SK-N-SH (cell line): ENCODE data around the gene VASH2. TPM values are rescaled to one million over a fixed set of nuclear protein-coding genes. Genes with fewer than 3 reads are reported as not detected.
"Not testable (repeated sequence)": the region's sequence is repeated elsewhere in the genome, so short reads cannot be mapped to it uniquely, and the experiment has no call there.

Experiments used
- CTCF ChIA-PET: fragments of 300-600, 350-600 bp; formaldehyde crosslinking; extraction: SDS; loops from one replicate; lab custom pipeline; 2021; lab: Yijun Ruan, JAX
- POLR2A ChIA-PET: fragments of 350-600 bp; sonication (Branson Sonifier 250); formaldehyde crosslinking; extraction: SDS; loops from one replicate; lab custom pipeline; 2020; ENCODE audit warnings: antibody characterized with exemption, inconsistent platforms; lab: Yijun Ruan, JAX
- DNase-seq: peaks from one replicate; pipeline ENCODE4 v3.0.0; 2012
- H2AFZ ChIP-seq: fragments of 200-600 bp; sonication (generic); 2 replicates; pipeline ENCODE4 v1.8.1; 2016; ENCODE audit warnings: antibody characterized with exemption, mild to moderate bottlenecking, low read depth
- H3F3A ChIP-seq: fragments of 200-600 bp; sonication (generic); replicated peaks from 2 replicates; pipeline ENCODE3; 2016; ENCODE audit warnings: antibody characterized with exemption, mild to moderate bottlenecking; ENCODE audit not compliant: insufficient read depth
- H3K27ac ChIP-seq, 2 experiments: fragments of 200-500 bp in 1 of 2; fragments of 200-600 bp in 1 of 2; sonication (Bioruptor generic) in 1 of 2; sonication (generic), shearing (Covaris generic) in 1 of 2; 2 replicates each; pipeline versions ENCODE4 v1.5.1 to v1.6.1; 2014 to 2016; ENCODE audit warnings: low read depth in 2 of 2, inconsistent platforms in 1 of 2, low read length in 1 of 2, mild to moderate bottlenecking in 1 of 2, mixed read lengths in 1 of 2
- H3K27me3 ChIP-seq: fragments of 200-600 bp; sonication (generic), shearing (Covaris generic); 2 replicates; pipeline ENCODE4 v1.6.1; 2016; ENCODE audit warnings: mixed run types; ENCODE audit not compliant: insufficient read depth
- H3K36me3 ChIP-seq, 2 experiments: fragments of 200-500 bp in 1 of 2; fragments of 200-600 bp in 1 of 2; sonication (Bioruptor generic) in 1 of 2; sonication (generic) in 1 of 2; replicated peaks in 1 of 2; 2 replicates each; pipeline versions ENCODE3 to v1.5.1; 2014 to 2016; ENCODE audit warnings: low read length in 1 of 2, mild to moderate bottlenecking in 1 of 2; ENCODE audit not compliant: insufficient read depth in 2 of 2, control insufficient read depth in 1 of 2
- H3K4me1 ChIP-seq, 2 experiments: fragments of 200-500 bp in 1 of 2; fragments of 200-600 bp in 1 of 2; sonication (Bioruptor generic) in 1 of 2; sonication (generic), shearing (Covaris generic) in 1 of 2; 2 replicates each; pipeline versions ENCODE4 v1.5.1 to v1.6.1; 2014 to 2016; ENCODE audit warnings: low read depth in 1 of 2, low read length in 1 of 2, mixed run types in 1 of 2; ENCODE audit not compliant: insufficient read depth in 2 of 2, control insufficient read depth in 1 of 2
- H3K4me2 ChIP-seq: fragments of 200-600 bp; sonication (generic), shearing (Covaris generic); 2 replicates; pipeline ENCODE4 v1.6.1; 2017; ENCODE audit warnings: mixed run types
- H3K4me3 ChIP-seq, 2 experiments: fragments of 200-500 bp in 1 of 2; fragments of 200-600 bp in 1 of 2; sonication (Bioruptor generic) in 1 of 2; sonication (generic), shearing (Covaris generic) in 1 of 2; 2 replicates each; pipeline versions ENCODE4 v1.5.1 to v1.8.1; 2014 to 2016; ENCODE audit warnings: low read depth in 2 of 2, inconsistent platforms in 1 of 2, low read length in 1 of 2, mild to moderate bottlenecking in 1 of 2, mixed read lengths in 1 of 2, moderate library complexity in 1 of 2
- H3K79me2 ChIP-seq: fragments of 200-600 bp; sonication (generic); 2 replicates; pipeline ENCODE4 v1.8.1; 2017; ENCODE audit warnings: mild to moderate bottlenecking; ENCODE audit not compliant: insufficient read depth
- H3K9ac ChIP-seq: fragments of 200-600 bp; sonication (generic); 2 replicates; pipeline ENCODE4 v1.6.1; 2017; ENCODE audit warnings: mixed run types
- H3K9me2 ChIP-seq: fragments of 200-600 bp; sonication (generic); 2 replicates; pipeline ENCODE4 v1.6.1; 2017; ENCODE audit warnings: mixed run types
- H3K9me3 ChIP-seq: fragments of 200-600 bp; sonication (generic); 2 replicates; pipeline ENCODE4 v1.6.1; 2017; ENCODE audit warnings: mixed run types, mild to moderate bottlenecking, moderate library complexity
- H4K20me1 ChIP-seq: fragments of 200-600 bp; sonication (generic); 2 replicates; pipeline ENCODE4 v1.6.1; 2017; ENCODE audit warnings: mild to moderate bottlenecking, mixed run types; ENCODE audit not compliant: insufficient read depth
- CTCF ChIP-seq: fragments of 200-600 bp; sonication (generic); IDR thresholded peaks from 2 replicates; pipeline ENCODE4 v1.6.1; 2017; ENCODE audit warnings: antibody characterized with exemption, mild to moderate bottlenecking, moderate library complexity
- ELF1 ChIP-seq: IDR thresholded peaks from 2 replicates; pipeline ENCODE4 v1.4.0; 2012
- JUND ChIP-seq: IDR thresholded peaks from 2 replicates; pipeline ENCODE4 v1.4.0; 2012
- MXI1 ChIP-seq: IDR thresholded peaks from 2 replicates; pipeline ENCODE4 v1.6.1; 2012; ENCODE audit warnings: mild to moderate bottlenecking, low read depth, low read length, improper control_type of control experiment
- NFIC ChIP-seq: IDR thresholded peaks from 2 replicates; pipeline ENCODE4 v1.4.0; 2012; ENCODE audit warnings: borderline replicate concordance
- NRF1 ChIP-seq: IDR thresholded peaks from 2 replicates; pipeline ENCODE4 v1.6.1; 2012; ENCODE audit warnings: low read depth, mild to moderate bottlenecking, low read length
- SIN3A ChIP-seq: IDR thresholded peaks from 2 replicates; pipeline ENCODE4 v1.6.1; 2012; ENCODE audit warnings: low read depth, mild to moderate bottlenecking, low read length, moderate library complexity, borderline replicate concordance
- WGBS: methylation state at CpG from one replicate; pipeline ENCODE4 v1.1.6; 2017; ENCODE audit warnings: low lambda C conversion rate; 5-methylcytosine and 5-hydroxymethylcytosine counted together
- polyA plus RNA-seq, 3 experiments: library from polyadenylated mRNA; depleted of rRNA; stranded (reverse); fragments of >200 nt; gene quantifications; 2 replicates each; pipeline ENCODE4 v1.2.3, GENCODE V29; 2012

VASH2 gene
- polyA plus RNA-seq, 1 of the 3 experiments (the other 2 are of a cell fraction): 0.41 TPM

GRCh38 chr1:212903664-212904063 lies 46.7 kb upstream of the VASH2 start:
- H2AFZ ChIP-seq: no peak overlapping the region
- no peak overlapping the region for H3K4me3 ChIP-seq
- no peaks in the 10 kb centered on the region for H3K27me3 ChIP-seq
- no peak for DNase-seq
- H4K20me1 ChIP-seq: no peaks in the 10 kb centered on the region
- H3F3A ChIP-seq: no peaks in the 10 kb centered on the region
- ChIA-PET CTCF (no interaction called here), POLR2A (no interaction called here)
- no peaks in the 10 kb centered on the region for H3K79me2 ChIP-seq
- no peaks in the 10 kb centered on the region for H3K9me2 ChIP-seq
- WGBS: 88% methylated on average over 1 of the region's 1 CpG
- H3K36me3 ChIP-seq: peaks cover 9 to 22% of the 10 kb centered on the region in 2 experiments
- no peak overlapping the region for H3K4me2 ChIP-seq
- H3K4me1 ChIP-seq: no peaks in the 10 kb centered on the region
- no peak overlapping the region for H3K27ac ChIP-seq
- no peak overlapping the region for H3K9ac ChIP-seq
- TF ChIP-seq CTCF (no peak), NFIC (no peak), SIN3A (no peak), JUND (no peak)
- H3K9me3 ChIP-seq: peaks cover 23% of the 10 kb centered on the region; the same call in 1 of the 2 replicates

GRCh38 chr1:212908071-212908470 lies 42.3 kb upstream of the VASH2 start:
- H3K36me3 ChIP-seq, CTCF ChIA-PET, DNase-seq, H3K4me1 ChIP-seq, H3K9me2 ChIP-seq, POLR2A ChIA-PET, H3K79me2 ChIP-seq, H3K4me3 ChIP-seq, H4K20me1 ChIP-seq, H3K27me3 ChIP-seq, H2AFZ ChIP-seq, H3K9ac ChIP-seq, H3K4me2 ChIP-seq, H3F3A ChIP-seq, H3K27ac ChIP-seq: not testable (repeated sequence)
- 90% methylated on average over 12 of the region's 12 CpGs for WGBS
- H3K9me3 ChIP-seq: 0 out of 2 replicates have a peak, but pooled peaks cover 14% of the 10 kb centered on the region

- 0 out of 2 replicates have a peak, but pooled peaks cover 11% of the 10 kb centered on the region for H3K9me3 ChIP-seq
- no peak overlapping the region for H2AFZ ChIP-seq
- H3K4me2 ChIP-seq: no peak overlapping the region
- no peak overlapping the region for H3K4me3 ChIP-seq
- H3K9me2 ChIP-seq: no peaks in the 10 kb centered on the region
- DNase-seq: no peak
- no peaks in the 10 kb centered on the region for H3F3A ChIP-seq
- no peaks in the 10 kb centered on the region for H3K36me3 ChIP-seq
- TF ChIP-seq ELF1 (no peak), MXI1 (no peak), NRF1 (no peak)
- H3K9ac ChIP-seq: no peak overlapping the region
- no peaks in the 10 kb centered on the region for H3K27me3 ChIP-seq
- 79% methylated on average over 3 of the region's 3 CpGs for WGBS
- CTCF ChIA-PET: no interaction called here
- POLR2A ChIA-PET: no interaction called here
- H4K20me1 ChIP-seq: no peaks in the 10 kb centered on the region
- H3K27ac ChIP-seq: no peak overlapping the region
- no peaks in the 10 kb centered on the region for H3K4me1 ChIP-seq
- no peaks in the 10 kb centered on the region for H3K79me2 ChIP-seq
Observed at GRCh38 chr1:212908971-212909370, 41.4 kb upstream of the VASH2 start.
